AG09309 (cell line): ENCODE results near the gene GRM5.

Experiments
- DNase-seq: peaks from one replicate; pipeline ENCODE4 v3.0.0-alpha.2; 2010; ENCODE audit warnings: low read depth
- H3K4me3 ChIP-seq: 2 replicates; pipeline ENCODE4 v1.5.1; 2011; ENCODE audit warnings: mild to moderate bottlenecking, low read depth, low read length, moderate library complexity; ENCODE audit not compliant: control insufficient read depth
- CTCF ChIP-seq: IDR thresholded peaks from 2 replicates; pipeline ENCODE4 v1.5.1; 2011; ENCODE audit warnings: mild to moderate bottlenecking, low read depth, low read length, inconsistent platforms; ENCODE audit not compliant: insufficient read depth, control insufficient read depth; ENCODE audit errors: missing control alignments

GRM5 gene

DNA sequence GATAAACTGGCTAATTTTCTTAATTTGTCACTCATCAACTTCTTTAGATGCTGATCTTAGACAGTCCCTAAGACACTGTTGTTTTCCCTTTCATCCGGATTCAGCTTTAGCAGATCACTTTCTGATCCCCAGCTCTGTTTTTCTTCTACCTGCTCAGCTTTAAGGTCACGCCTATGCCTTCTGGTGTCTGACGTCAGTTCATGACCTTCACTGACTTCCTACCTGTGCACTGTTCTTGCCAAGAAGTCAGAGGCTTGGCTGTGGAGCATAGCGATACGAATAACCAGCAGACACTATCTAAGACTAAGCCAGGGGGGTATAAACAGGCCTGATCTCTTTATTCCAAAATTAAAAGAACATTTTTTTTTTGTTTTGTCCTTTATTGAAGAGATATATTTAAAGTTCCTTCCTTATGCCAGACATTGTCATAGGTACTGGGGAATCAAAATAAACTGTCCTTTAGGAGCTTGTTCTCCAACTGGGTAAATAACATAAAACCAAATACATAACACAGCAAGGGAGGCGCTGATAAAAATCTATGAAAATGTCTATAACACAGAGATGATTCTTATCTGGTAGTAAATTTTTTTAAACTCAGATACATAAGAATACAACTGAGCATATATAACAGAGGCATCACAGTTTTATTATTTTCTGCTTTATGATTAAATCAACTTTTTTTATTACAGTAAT is 376.1 kb downstream of the GRM5 start:
- no peak for DNase-seq
- no peak for TF ChIP-seq CTCF
- H3K4me3 ChIP-seq, result no peak overlapping the region

DNA sequence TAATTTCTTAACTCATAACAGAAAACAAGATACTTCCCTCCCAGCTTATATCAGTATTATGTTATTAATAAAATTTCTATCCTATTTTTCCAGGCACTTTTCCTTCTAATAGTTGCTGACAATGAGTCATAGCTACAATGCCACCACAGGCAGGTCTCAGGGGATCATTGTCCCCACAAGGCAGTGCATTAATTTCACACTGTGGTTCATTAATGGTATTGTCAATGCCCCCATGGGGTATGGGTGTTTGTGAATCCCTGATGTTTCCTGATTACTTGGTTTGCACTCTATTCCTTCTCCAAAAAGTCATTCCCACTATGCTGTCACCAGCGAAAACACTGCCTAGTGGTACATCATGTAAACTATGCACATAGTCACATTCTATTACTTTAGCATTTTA is 382.8 kb downstream of the GRM5 start:
- no peak overlapping the region for H3K4me3 ChIP-seq
- TF ChIP-seq CTCF, result no peak
- no peak for DNase-seq

GRCh38 chr11:88680806-88681205 is 385.0 kb downstream of the GRM5 start:
- no peak for TF ChIP-seq CTCF
- no peak overlapping the region for H3K4me3 ChIP-seq
- no peak for DNase-seq

DNA sequence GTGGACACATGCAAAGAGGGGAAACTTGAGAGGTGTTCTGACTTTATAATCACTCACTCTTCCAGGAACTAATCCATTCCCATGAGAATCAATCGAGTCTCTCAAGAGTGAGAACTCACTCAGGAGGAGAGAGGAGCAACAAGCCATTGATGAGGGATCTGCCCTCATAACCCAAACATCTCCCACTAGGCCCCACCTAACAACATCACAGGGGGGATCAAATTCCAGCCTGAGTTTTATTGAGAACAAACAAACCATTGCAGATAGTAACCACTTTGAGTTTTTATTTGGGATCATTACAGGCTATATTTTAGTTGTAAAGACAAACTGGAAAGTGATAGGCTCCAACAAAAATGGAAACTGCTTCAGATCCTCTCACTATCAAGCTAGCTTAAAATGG is 399.4 kb downstream of the GRM5 start:
- no peak for DNase-seq
- TF ChIP-seq CTCF, result no peak
- H3K4me3 ChIP-seq, result no peak overlapping the region

DNA sequence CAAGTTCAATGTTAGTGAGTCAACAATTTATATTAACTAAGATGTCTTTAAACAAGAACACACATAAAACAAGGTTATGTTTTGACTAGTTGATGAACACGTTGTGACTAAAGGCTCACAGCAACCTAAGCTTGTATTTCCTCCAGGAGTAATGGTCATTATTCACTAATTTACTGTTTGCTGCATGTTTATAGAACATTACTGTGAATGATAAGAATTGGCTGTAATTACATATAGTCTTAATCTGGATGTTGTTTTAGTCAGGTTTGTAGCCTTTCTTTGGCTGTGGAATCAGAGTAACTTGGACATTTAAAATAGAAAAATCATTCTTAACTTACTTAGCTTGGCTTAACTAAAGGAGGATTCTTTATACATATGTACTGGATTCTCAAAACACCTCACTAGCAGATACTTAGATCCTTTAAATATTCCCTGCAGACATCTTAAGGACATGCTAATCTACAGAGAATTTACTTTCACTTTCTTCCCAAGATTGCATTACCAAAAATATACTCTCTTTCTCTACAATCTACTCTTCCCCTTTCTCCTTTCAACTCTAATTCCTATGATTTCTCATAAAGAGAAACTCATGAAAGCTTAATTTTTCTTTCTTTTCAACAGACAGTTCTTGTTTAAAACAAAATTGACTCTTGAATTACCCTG is 408.6 kb downstream of the GRM5 start:
- TF ChIP-seq CTCF, result no peak
- H3K4me3 ChIP-seq, result no peak overlapping the region
- DNase-seq, result no peak

GRCh38 chr11:88656283-88656682 is 409.5 kb downstream of the GRM5 start:
- no peak for DNase-seq
- H3K4me3 ChIP-seq, result no peak overlapping the region
- TF ChIP-seq CTCF, result no peak
